C4-2B (cell line): ENCODE measurements around the gene PRKG1.

Experiments used
- H3K27ac ChIP-seq: fragments of 450-650 bp; 2 replicates; pipeline ENCODE4 v1.5.1; 2017
- CTCF ChIP-seq: fragments of 450-650 bp; conservative IDR thresholded peaks from 2 replicates; pipeline ENCODE4 v1.5.1; 2017; ENCODE audit warnings: mild to moderate bottlenecking
- ZFX ChIP-seq: fragments of 450-650 bp; IDR thresholded peaks from 2 replicates; pipeline ENCODE4 v1.6.1; 2017

Gene PRKG1

GRCh38 chr10:51838471-51838870, 764.2 kb downstream of the PRKG1 start:
- TF ChIP-seq CTCF, result no peak
- H3K27ac ChIP-seq, result no peak overlapping the region

GRCh38 chr10:51843966-51844365, 769.7 kb downstream of the PRKG1 start:
- H3K27ac ChIP-seq, result no peak overlapping the region
- TF ChIP-seq ZFX (no peak), CTCF (no peak)

GRCh38 chr10:51846856-51847506, 772.7 kb downstream of the PRKG1 start:
- TF ChIP-seq ZFX (no peak), CTCF (no peak)
- no peak overlapping the region for H3K27ac ChIP-seq

GRCh38 chr10:51852297-51852696, 778.0 kb downstream of the PRKG1 start:
- TF ChIP-seq ZFX (no peak), CTCF (no peak)
- H3K27ac ChIP-seq, result no peak overlapping the region

GRCh38 chr10:51857305-51857704, 783.0 kb downstream of the PRKG1 start:
- H3K27ac ChIP-seq, result no peak overlapping the region
- TF ChIP-seq ZFX, result no peak

GRCh38 chr10:51860257-51860656, 786.0 kb downstream of the PRKG1 start:
- no peak overlapping the region for H3K27ac ChIP-seq
- TF ChIP-seq ZFX, result no peak
- TF ChIP-seq CTCF, result no peak

GRCh38 chr10:51861051-51861450, 786.8 kb downstream of the PRKG1 start:
- TF ChIP-seq ZFX (no peak), CTCF (no peak)
- no peak overlapping the region for H3K27ac ChIP-seq

GRCh38 chr10:51861731-51862130, 787.4 kb downstream of the PRKG1 start:
- no peak for TF ChIP-seq CTCF
- TF ChIP-seq ZFX, result no peak
- no peak overlapping the region for H3K27ac ChIP-seq
